Measurements from ENCODE around the gene FBXW8. TPM values are rescaled to one million over a fixed set of nuclear protein-coding genes. Genes with fewer than 3 reads are reported as not detected.

Gene FBXW8
- total RNA-seq, 2 donors from 2014 or later = 3.1 to 7.4 TPM

- DNase-seq (ENCODE audit: low spot score in 2 of 2) (no peak), ATAC-seq (no peak)
- Mint-ChIP-seq H3K9me3 (no peaks in the 10 kb centered on the region), H3K36me3 (peaks cover 20 to 31% of the 10 kb centered on the region in 2 donors), H3K27ac (no peak overlapping the region)
Observed at GRCh38 chr12:116933091-116933490, 22.3 kb downstream of the FBXW8 start.

- H3K36me3 Mint-ChIP-seq = peaks cover 14 to 25% of the 10 kb centered on the region in 2 donors
- no peak overlapping the region for H3K27ac Mint-ChIP-seq
- no peak for ATAC-seq
Observed at GRCh38 chr12:116933512-116934246, 22.9 kb downstream of the FBXW8 start.

GRCh38 chr12:116934908-116935705, 24.4 kb downstream of the FBXW8 start:
- no peak for ATAC-seq
- H3K9me3 Mint-ChIP-seq = no peaks in the 10 kb centered on the region
- H3K27ac Mint-ChIP-seq = no peak overlapping the region
- peaks cover 13 to 24% of the 10 kb centered on the region in 2 donors for H3K36me3 Mint-ChIP-seq
- no peak for DNase-seq (ENCODE audit: low spot score in 2 of 2)

More at GRCh38 chr12:116933512-116934246, 22.9 kb downstream of the FBXW8 start:
- H3K9me3 Mint-ChIP-seq = no peaks in the 10 kb centered on the region
- DNase-seq (ENCODE audit: low spot score in 2 of 2) = no peak

- H3K27ac Mint-ChIP-seq = no peak overlapping the region
- DNase-seq (ENCODE audit: low spot score in 2 of 2) (no peak), ATAC-seq (no peak)
- H3K36me3 Mint-ChIP-seq = peaks cover 18 to 25% of the 10 kb centered on the region in 2 donors
- H3K9me3 Mint-ChIP-seq = peaks cover 0 to 7% of the 10 kb centered on the region in 2 donors
Observed at GRCh38 chr12:116937640-116938039, 26.9 kb downstream of the FBXW8 start.

- H3K9me3 Mint-ChIP-seq = peaks cover 7 to 13% of the 10 kb centered on the region in 2 donors
- peaks cover 35 to 44% of the 10 kb centered on the region in 2 donors for H3K36me3 Mint-ChIP-seq
Observed at GRCh38 chr12:116939734-116940133, 29.0 kb downstream of the FBXW8 start.

GRCh38 chr12:116941188-116941587, 30.4 kb downstream of the FBXW8 start:
- no peak for DNase-seq (ENCODE audit: low spot score in 2 of 2)
- H3K9me3 Mint-ChIP-seq = peaks cover 7 to 13% of the 10 kb centered on the region in 2 donors
- no peak for ATAC-seq
- H3K36me3 Mint-ChIP-seq = peaks cover 28 to 37% of the 10 kb centered on the region in 2 donors
- no peak overlapping the region for H3K27ac Mint-ChIP-seq

More at GRCh38 chr12:116939734-116940133, 29.0 kb downstream of the FBXW8 start:
- ATAC-seq (no peak), DNase-seq (ENCODE audit: low spot score in 2 of 2) (no peak)
- H3K27ac Mint-ChIP-seq = no peak overlapping the region

- Mint-ChIP-seq H3K36me3 (peaks cover 30% of the 10 kb centered on the region in 2 donors), H3K27ac (no peak overlapping the region), H3K9me3 (peaks cover 7 to 13% of the 10 kb centered on the region in 2 donors)
- DNase-seq (ENCODE audit: low spot score in 2 of 2) = no peak
- ATAC-seq = no peak
Observed at GRCh38 chr12:116943419-116944372, 32.9 kb downstream of the FBXW8 start.

GRCh38 chr12:116945886-116946550, 35.3 kb downstream of the FBXW8 start:
- H3K9me3 Mint-ChIP-seq = peaks cover 7 to 13% of the 10 kb centered on the region in 2 donors
- no peak for DNase-seq (ENCODE audit: low spot score in 2 of 2)
- no peak overlapping the region for H3K27ac Mint-ChIP-seq

GRCh38 chr12:116948298-116948697, 37.5 kb downstream of the FBXW8 start:
- peaks cover 3% of the 10 kb centered on the region in 2 donors for H3K9me3 Mint-ChIP-seq
- H3K27ac Mint-ChIP-seq = no peak overlapping the region
- DNase-seq (ENCODE audit: low spot score in 2 of 2) (no peak), ATAC-seq (no peak)
- peaks cover 13 to 19% of the 10 kb centered on the region in 2 donors for H3K36me3 Mint-ChIP-seq

More at GRCh38 chr12:116945886-116946550, 35.3 kb downstream of the FBXW8 start:
- peaks cover 30% of the 10 kb centered on the region in 2 donors for H3K36me3 Mint-ChIP-seq
- no peak for ATAC-seq

GRCh38 chr12:116950628-116951325, 40.0 kb downstream of the FBXW8 start:
- Mint-ChIP-seq H3K36me3 (peaks cover 0 to 6% of the 10 kb centered on the region in 2 donors), H3K27ac (no peak overlapping the region), H3K9me3 (no peaks in the 10 kb centered on the region)
- no peak for DNase-seq (ENCODE audit: low spot score in 2 of 2)
- ATAC-seq = no peak

GRCh38 chr12:116954710-116955381, 44.1 kb downstream of the FBXW8 start:
- H3K9me3 Mint-ChIP-seq = no peaks in the 10 kb centered on the region
- no peak for DNase-seq (ENCODE audit: low spot score in 2 of 2)
- no peak for ATAC-seq
- no peak overlapping the region for H3K27ac Mint-ChIP-seq
- H3K36me3 Mint-ChIP-seq = no peaks in the 10 kb centered on the region

GRCh38 chr12:116955382-116956021, 44.8 kb downstream of the FBXW8 start:
- no peaks in the 10 kb centered on the region for H3K9me3 Mint-ChIP-seq
- ATAC-seq (no peak), DNase-seq (ENCODE audit: low spot score in 2 of 2) (no peak)
- no peaks in the 10 kb centered on the region for H3K36me3 Mint-ChIP-seq
- H3K27ac Mint-ChIP-seq = no peak overlapping the region

GRCh38 chr12:116958402-116959197, 47.9 kb downstream of the FBXW8 start:
- no peaks in the 10 kb centered on the region for H3K9me3 Mint-ChIP-seq
- peak in 1 of 2 donors; percentile 22 for DNase-seq (ENCODE audit: low spot score in 2 of 2)
- no peak overlapping the region for H3K27ac Mint-ChIP-seq
- H3K36me3 Mint-ChIP-seq = peaks cover 0 to 5% of the 10 kb centered on the region in 2 donors
- peak in 1 of 2 donors; percentile 78 for ATAC-seq

- Mint-ChIP-seq H3K36me3 (peaks cover 0 to 5% of the 10 kb centered on the region in 2 donors), H3K27ac (no peak overlapping the region), H3K9me3 (no peaks in the 10 kb centered on the region)
- ATAC-seq (no peak), DNase-seq (ENCODE audit: low spot score in 2 of 2) (no peak)
Observed at GRCh38 chr12:116959198-116959460, 48.4 kb downstream of the FBXW8 start.

All from activated naive CD4-positive, alpha-beta T cell treated with anti-CD3 and anti-CD28 coated beads, Interleukin-2, amount 50 U/mL, for 72 hours (primary cell).